Stimulated activated CD8-positive, alpha-beta memory T cell treated with anti-CD3 and anti-CD28 coated beads, Interleukin-4, amount 100 ng/mL, for 1 hour (primary cell): ENCODE results near the gene PWWP2B.
"Not testable (repeated sequence)": the region's sequence is repeated elsewhere in the genome, so short reads cannot be mapped to it uniquely, and the experiment has no call there.

Experiments
- DNase-seq, 2 donors: peaks; one replicate each; pipeline ENCODE4 v3.0.0-alpha.2; 2020; ENCODE audit warnings: low read depth in 2 of 2, low spot score in 1 of 2

The PWWP2B gene

GRCh38 chr10:132363376-132363775, 33.6 kb upstream of the PWWP2B start:
- DNase-seq: no peak

DNA sequence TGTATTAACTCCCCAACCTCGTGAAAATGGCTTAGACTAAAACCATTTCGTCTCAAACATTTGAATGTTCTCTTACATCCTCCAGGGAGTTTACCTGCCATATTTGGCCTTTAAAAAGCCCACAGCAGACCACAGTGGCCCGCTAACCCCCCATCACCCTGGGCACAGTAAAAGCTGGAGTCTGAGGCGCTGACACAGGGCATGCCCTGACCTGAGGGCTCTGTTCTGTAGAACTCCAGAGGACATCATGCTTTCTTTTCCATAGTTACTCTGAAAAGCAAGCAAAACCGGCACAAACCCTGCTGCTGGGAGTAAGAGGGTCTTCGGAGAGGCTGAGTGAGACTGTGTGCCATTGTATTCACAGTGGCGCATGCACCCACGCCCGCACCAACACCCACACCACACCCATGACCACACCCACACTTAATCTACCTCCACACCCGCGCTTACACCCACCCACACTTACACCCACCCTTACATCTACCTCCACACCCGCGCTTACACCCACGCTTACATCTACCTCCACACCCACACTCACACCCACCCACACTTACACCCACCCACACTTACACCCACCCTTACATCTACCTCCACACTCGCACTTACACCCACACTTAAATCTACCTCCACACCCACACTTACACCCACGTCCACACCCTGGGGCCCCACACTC, 32.9 kb upstream of the PWWP2B start:
- no peak for DNase-seq

- no peak for DNase-seq
Measured at GRCh38 chr10:132364594-132364970, 32.4 kb upstream of the PWWP2B start.

DNA sequence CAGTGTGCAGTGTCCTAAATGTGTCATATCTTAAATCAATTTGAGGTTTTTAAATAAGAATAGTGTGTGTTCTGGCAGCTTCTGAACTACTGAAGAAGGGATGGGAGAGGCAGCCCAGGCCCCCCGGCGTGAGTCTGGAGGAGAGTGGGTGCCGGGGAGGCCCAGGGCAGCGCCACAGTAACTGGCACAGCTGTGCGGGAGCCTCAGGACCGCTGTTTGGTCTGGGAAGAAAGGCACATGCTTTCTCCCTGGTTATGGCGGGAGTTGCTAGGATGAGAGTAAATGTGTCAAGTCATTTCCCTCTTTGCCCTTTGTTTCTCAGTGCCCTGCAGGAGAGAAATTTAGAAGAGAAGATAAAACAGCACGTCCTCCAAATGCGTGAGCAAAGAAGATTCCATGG, 31.9 kb upstream of the PWWP2B start:
- DNase-seq: no peak

DNA sequence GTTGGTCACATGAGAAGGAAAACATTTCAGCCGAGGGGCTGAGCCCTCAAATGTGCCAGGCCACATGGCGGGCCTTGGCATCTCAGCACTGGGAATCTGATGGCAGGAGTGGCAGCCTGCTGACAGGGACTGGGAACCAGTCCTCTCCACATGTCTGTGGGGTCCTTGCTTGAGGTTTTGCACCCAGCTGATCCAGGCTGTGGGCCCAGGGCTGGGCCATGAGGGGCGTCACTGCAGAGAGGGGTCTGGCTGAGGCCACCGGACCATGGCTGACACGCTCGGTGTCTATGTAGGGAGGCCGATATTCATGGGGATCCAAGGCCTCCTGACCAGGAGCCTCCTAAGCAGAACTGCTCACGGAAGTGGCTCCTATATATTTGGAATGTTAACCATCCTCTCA, 31.0 kb upstream of the PWWP2B start:
- DNase-seq: no peak

GRCh38 chr10:132366499-132366898, 30.5 kb upstream of the PWWP2B start:
- no peak for DNase-seq

- DNase-seq: no peak
Measured at GRCh38 chr10:132368391-132368790, 28.6 kb upstream of the PWWP2B start.

- no peak for DNase-seq
Measured at GRCh38 chr10:132368881-132369635, 27.9 kb upstream of the PWWP2B start.

DNA sequence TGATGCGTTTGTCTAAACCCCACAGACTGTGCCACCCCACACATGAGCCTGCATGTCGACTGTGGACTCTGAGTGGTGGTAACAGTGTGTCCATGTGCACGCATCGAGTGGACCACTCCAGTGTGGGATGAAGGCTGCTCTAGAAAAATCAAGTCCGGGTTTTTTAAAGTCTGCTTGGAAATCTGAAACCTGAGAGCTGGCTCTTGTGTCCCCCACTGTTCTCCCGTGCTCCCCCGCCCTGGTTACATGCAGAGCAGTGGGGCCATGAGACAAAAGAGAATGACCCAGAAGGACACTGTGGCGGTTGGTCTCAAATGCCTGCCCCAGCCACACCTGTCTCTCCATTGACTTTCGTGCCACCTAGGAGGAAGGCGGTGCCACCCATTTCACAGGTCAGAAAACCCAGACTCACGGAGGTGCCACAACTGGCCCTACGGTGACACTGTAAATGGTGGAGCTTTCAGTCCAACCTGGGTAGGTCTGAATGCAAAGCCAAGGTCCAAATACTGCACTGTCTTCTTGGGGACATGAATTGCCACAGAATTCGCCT, 27.3 kb upstream of the PWWP2B start:
- DNase-seq: no peak

- no peak for DNase-seq
Measured at GRCh38 chr10:132370426-132371340, 26.3 kb upstream of the PWWP2B start.

GRCh38 chr10:132371641-132372081, 25.3 kb upstream of the PWWP2B start:
- DNase-seq: no peak

DNA sequence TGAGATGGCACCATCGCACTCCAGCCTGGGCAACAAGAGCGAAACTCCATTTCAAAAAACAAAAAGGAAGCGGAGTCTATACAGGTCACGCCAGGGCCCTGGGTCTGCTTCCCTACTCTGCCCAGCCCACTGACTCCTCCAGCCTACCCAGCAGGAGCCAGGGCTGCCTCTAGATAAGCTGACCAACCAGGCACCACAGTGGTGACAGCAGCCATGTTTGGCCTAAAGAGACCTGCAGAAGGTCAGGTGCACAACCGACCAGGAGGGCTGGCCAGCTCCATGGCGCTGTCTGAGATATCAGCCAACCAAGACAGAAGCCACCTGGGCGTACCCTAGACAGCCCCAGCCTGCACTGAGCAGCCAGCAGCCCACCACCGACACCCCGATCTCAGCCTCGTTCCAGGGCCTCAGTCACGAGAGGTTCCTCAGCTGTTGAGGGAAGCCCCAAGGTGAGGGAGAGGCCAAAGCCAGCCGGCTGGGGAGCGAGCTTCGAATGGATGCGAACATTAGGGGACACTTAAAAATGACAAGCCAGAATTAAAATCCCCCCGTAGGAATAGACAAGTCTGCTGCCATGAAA, 24.4 kb upstream of the PWWP2B start:
- DNase-seq: no peak

- DNase-seq: no peak
Measured at GRCh38 chr10:132373241-132373955, 23.6 kb upstream of the PWWP2B start.

GRCh38 chr10:132374176-132374575, 22.8 kb upstream of the PWWP2B start:
- DNase-seq: no peak

GRCh38 chr10:132374612-132375011, 22.4 kb upstream of the PWWP2B start:
- no peak for DNase-seq

DNA sequence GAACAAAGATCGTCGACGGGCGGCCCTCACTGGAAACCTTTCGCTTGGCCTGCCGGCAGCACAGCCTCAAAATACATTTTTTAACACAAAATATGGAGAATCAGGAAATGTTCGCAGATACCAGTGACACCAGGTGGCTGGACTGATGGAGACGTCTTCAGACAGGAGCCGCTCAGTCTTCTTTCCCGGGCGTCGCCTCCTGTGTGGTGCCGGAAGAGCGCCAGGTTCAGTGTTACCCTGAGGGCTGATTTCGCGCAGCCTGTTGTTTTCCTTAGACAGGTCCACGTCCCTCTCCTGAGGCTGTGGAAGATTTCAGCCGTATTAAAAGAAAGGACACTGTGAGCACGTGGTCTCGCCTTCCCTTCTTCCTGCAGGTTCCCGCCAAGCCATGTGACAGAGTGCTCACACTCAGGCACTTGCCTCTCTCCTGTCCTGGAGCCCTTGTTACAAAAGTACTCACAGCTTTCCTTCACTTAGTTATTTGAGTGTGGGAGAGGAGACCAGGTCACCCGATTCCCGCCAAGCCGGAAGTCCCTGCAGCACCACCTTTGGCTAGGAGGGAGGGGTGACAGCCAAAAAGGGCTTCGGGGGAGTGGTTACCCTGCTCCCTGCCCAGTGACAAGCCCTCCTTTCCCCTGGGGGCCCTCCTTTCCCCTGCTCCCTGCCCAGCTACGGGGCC, 21.7 kb upstream of the PWWP2B start:
- no peak for DNase-seq

GRCh38 chr10:132375795-132376297, 21.2 kb upstream of the PWWP2B start:
- DNase-seq: no peak

GRCh38 chr10:132376394-132376851, 20.6 kb upstream of the PWWP2B start:
- no peak for DNase-seq

DNA sequence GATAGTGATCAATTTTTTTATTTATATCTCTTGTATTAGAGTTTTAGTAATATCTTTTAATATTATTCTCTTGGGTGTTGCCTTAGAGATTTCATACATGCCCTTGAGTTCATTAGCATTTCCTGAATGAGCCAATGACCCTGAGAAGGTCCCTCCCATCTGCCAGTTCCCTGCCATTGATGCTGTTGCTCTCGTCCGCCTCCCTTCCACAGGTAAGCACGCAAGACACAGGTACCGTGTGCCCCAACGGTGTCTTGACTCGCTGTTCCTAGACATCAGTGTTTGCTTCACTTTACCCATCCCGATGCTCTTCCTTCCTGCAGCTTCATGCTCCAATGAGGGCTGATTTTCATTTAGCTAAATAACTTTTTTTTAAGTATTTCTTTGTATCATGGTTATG, 19.7 kb upstream of the PWWP2B start:
- no peak for DNase-seq

- DNase-seq: not testable (repeated sequence)
Measured at GRCh38 chr10:132379026-132379425, 18.0 kb upstream of the PWWP2B start.
